ENCODE measurements around the gene LYRM1. TPM values are rescaled to one million over a fixed set of nuclear protein-coding genes. Genes with fewer than 3 reads are reported as not detected.

Gene LYRM1, protein sequence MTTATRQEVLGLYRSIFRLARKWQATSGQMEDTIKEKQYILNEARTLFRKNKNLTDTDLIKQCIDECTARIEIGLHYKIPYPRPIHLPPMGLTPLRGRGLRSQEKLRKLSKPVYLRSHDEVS
- 10 to 100 TPM; 13.3 to 14.0 TPM for total RNA-seq
- 24.0 TPM for polyA plus RNA-seq (2013, experiment 1 of 2)
- 24.6 TPM for polyA plus RNA-seq (2013, experiment 2 of 2)
- total RNA-seq = 13.8 to 51.2 (median 22.2) reads per million in 172 experiments

DNA sequence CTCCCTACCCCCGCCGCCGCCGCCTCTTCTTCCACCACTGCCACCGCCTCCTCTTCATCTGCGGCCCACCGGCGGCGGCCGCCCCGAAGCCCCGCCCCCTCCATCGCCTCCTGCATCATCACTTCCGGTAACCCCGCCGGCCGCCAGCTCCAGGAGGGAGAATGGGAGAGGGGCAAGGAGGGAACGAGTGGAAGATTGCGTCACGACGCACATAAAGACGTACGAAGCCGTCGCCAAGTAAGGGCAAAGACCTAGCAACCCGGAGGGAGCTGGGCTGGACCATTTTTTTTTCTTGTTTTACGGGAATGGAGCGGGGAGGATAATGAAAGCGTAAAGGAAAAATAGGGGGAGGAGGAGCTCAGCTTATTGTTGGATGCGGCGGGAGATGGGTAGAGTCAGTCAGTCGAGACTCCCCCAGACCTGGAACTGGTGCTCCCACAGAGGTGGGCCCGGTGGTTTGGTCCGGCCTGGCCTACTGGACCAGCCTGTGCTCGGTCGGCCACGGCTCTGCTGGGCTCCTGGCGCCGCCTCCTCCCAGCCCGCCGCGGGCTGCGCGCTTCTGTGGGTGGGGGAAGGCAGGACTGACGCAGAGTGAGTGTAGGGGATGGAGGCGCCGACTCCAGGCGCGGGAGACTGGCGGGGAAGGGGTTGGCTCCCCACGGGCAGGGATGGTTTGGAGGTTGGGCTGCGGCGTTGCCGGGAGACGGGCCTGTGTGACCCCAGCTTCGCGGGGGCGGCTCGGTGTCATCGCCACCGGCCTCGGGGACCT is at the start of gene LYRM1, which contains the start of gene DCUN1D3:
Gene LYRM1 (plus strand): TSS at position 473 of the 769 bp plus-strand sequence. CDS start 14,785 bp downstream, outside the sequence.
Gene DCUN1D3 (minus strand): TSS at position 60 of the 769 bp plus-strand sequence. CDS start 37,820 bp downstream, outside the sequence.
- Histone ChIP-seq H3K27ac (ENCODE audit: low read depth in 1 of 2, low read length in 2 of 2) (peak within 1 kb of the TSS; percentile 85 to 95), H3K4me1 (ENCODE audit: insufficient read depth, low read length) (peaks cover 46% of the 10 kb centered on the region), H3K4me3 (ENCODE audit: low read length) (peak within 1 kb of the TSS; percentile 84), H3K27me3 (ENCODE audit: control insufficient read depth in 1 of 2, insufficient read depth in 2 of 2, low read length in 2 of 2) (no peaks in the 10 kb centered on the region), H3K36me3 (ENCODE audit: insufficient read depth, low read length) (peaks cover 5% of the 10 kb centered on the region), H3K9me3 (ENCODE audit: control insufficient read depth in 1 of 2, insufficient read depth in 1 of 2, low read length in 2 of 2) (no peaks in the 10 kb centered on the region)
- Mint-ChIP-seq H3K36me3 (ENCODE audit: low read depth) (peaks cover 32% of the 10 kb centered on the region), H3K27me3 (no peaks in the 10 kb centered on the region), H3K4me1 (ENCODE audit: low read depth) (peaks cover 82% of the 10 kb centered on the region), H3K27ac (peak within 1 kb of the TSS; percentile 95), H3K4me3 (peak within 1 kb of the TSS; percentile 96), H3K9me3 (no peaks in the 10 kb centered on the region)
- intact Hi-C loops (cut with DNase I, micrococcal nuclease) = loop anchor here (2.0 to 10.0 kb wide), 6 partner anchors 26 to 1836 kb away; partner anchors contain the start of genes LDAF1 (in 2 of the 2), CCP110 (in 1 of the 2), COQ7 (in 1 of the 2) and ERI2 (in 1 of the 2)
- TF ChIP-seq, protein P1, sequence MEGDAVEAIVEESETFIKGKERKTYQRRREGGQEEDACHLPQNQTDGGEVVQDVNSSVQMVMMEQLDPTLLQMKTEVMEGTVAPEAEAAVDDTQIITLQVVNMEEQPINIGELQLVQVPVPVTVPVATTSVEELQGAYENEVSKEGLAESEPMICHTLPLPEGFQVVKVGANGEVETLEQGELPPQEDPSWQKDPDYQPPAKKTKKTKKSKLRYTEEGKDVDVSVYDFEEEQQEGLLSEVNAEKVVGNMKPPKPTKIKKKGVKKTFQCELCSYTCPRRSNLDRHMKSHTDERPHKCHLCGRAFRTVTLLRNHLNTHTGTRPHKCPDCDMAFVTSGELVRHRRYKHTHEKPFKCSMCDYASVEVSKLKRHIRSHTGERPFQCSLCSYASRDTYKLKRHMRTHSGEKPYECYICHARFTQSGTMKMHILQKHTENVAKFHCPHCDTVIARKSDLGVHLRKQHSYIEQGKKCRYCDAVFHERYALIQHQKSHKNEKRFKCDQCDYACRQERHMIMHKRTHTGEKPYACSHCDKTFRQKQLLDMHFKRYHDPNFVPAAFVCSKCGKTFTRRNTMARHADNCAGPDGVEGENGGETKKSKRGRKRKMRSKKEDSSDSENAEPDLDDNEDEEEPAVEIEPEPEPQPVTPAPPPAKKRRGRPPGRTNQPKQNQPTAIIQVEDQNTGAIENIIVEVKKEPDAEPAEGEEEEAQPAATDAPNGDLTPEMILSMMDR (IDR thresholded peaks at IDR 0.05) = no peak
- DNase-seq = peak; percentile 62 to 95 (median 78)
- ChIA-PET CTCF (interaction anchor here (2.9 kb wide), 1 partner anchor 26 kb away, joined by 11 read pairs; no protein-coding TSS in a partner anchor), POLR2A (interaction anchor here (0.8 to 3.0 kb wide), 9 partner anchors 14 to 1291 kb away, joined by 3 to 34 read pairs (median 4); partner anchors contain the start of genes ERI2, LDAF1 and REXO5)
- ATAC-seq (ENCODE audit: poor library complexity) = peak; percentile 71

DNA sequence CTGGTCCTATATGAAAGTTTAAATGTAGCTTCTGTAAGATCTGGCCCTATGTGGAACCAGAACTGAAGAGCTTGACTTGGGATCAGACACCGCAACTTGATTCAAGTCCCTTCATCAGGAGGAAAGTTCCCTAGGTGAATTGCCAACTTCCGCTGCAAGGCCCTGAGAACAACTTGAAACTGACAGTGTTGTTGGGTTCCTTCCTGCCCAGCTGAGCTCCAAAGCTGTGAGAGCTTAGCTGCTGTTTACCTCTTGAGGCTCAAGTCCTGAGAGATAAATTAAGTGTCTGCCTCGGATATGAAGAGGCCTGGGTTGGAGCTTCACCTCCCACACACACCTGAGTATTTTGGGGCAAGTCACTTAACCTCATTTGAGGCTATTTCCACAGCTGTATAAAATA is 49.6 kb upstream of the LYRM1 start:
- ChIA-PET POLR2A (interaction anchor here (0.7 to 1.2 kb wide), 2 partner anchors 20 to 23 kb away, joined by 4 read pairs; no protein-coding TSS in a partner anchor), CTCF (interaction anchor here (1.4 to 3.0 kb wide), 2 partner anchors 23 to 44 kb away, joined by 3 to 12 read pairs; partner anchors contain the start of genes ERI2 and REXO5)
- Histone ChIP-seq H3K4me1 (ENCODE audit: insufficient read depth, low read length) (peaks cover 3% of the 10 kb centered on the region), H3K4me3 (ENCODE audit: low read length) (no peak overlapping the region), H3K36me3 (ENCODE audit: insufficient read depth, low read length) (no peaks in the 10 kb centered on the region), H3K9me3 (ENCODE audit: control insufficient read depth in 1 of 2, insufficient read depth in 1 of 2, low read length in 2 of 2) (no peaks in the 10 kb centered on the region), H3K27me3 (ENCODE audit: control insufficient read depth in 1 of 2, insufficient read depth in 2 of 2, low read length in 2 of 2) (no peaks in the 10 kb centered on the region), H3K27ac (ENCODE audit: low read depth in 1 of 2, low read length in 2 of 2) (no peak overlapping the region)
- Mint-ChIP-seq H3K4me3 (no peak overlapping the region), H3K27ac (no peak overlapping the region), H3K9me3 (no peaks in the 10 kb centered on the region), H3K4me1 (ENCODE audit: low read depth) (peaks cover 6% of the 10 kb centered on the region), H3K27me3 (no peaks in the 10 kb centered on the region), H3K36me3 (ENCODE audit: low read depth) (peaks cover 7% of the 10 kb centered on the region)
- intact Hi-C loops (cut with DNase I, micrococcal nuclease) = loop anchor here (1.0 to 10.0 kb wide), 8 partner anchors 24 to 704 kb away; no protein-coding TSS in a partner anchor
- DNase-seq (no peak), ATAC-seq (ENCODE audit: poor library complexity) (no peak)
- TF ChIP-seq, protein P1 (IDR thresholded peaks at IDR 0.05) = no peak

- no peaks in the 10 kb centered on the region for H3K9me3 Mint-ChIP-seq
- no peak for ATAC-seq (ENCODE audit: poor library complexity)
- DNase-seq = no peak
- H3K4me1 Mint-ChIP-seq (ENCODE audit: low read depth) = peaks cover 6% of the 10 kb centered on the region
- no peak overlapping the region for H3K4me3 Mint-ChIP-seq
- TF ChIP-seq, protein P1 (IDR thresholded peaks at IDR 0.05) = no peak
- no peak overlapping the region for H3K4me3 ChIP-seq (ENCODE audit: low read length)
- no peaks in the 10 kb centered on the region for H3K9me3 ChIP-seq (ENCODE audit: control insufficient read depth in 1 of 2, insufficient read depth in 1 of 2, low read length in 2 of 2)
- POLR2A ChIA-PET = no interaction called here
- H3K36me3 ChIP-seq (ENCODE audit: insufficient read depth, low read length) = no peaks in the 10 kb centered on the region
- H3K36me3 Mint-ChIP-seq (ENCODE audit: low read depth) = peaks cover 7% of the 10 kb centered on the region
- no peaks in the 10 kb centered on the region for H3K27me3 ChIP-seq (ENCODE audit: control insufficient read depth in 1 of 2, insufficient read depth in 2 of 2, low read length in 2 of 2)
- H3K27ac Mint-ChIP-seq = no peak overlapping the region
- no peak overlapping the region for H3K27ac ChIP-seq (ENCODE audit: low read depth in 1 of 2, low read length in 2 of 2)
- H3K27me3 Mint-ChIP-seq = no peaks in the 10 kb centered on the region
- CTCF ChIA-PET = no interaction called here
- intact Hi-C loops (cut with DNase I, micrococcal nuclease) = loop anchor here (2.0 to 10.0 kb wide), 5 partner anchors 23 to 703 kb away; no protein-coding TSS in a partner anchor
- H3K4me1 ChIP-seq (ENCODE audit: insufficient read depth, low read length) = peaks cover 3% of the 10 kb centered on the region
Measured at GRCh38 chr16:20851601-20852000, 49.0 kb upstream of the LYRM1 start.

Measured in CD4-positive, alpha-beta T cell (primary cell).